ENCODE data around the gene ADM.

DNA sequence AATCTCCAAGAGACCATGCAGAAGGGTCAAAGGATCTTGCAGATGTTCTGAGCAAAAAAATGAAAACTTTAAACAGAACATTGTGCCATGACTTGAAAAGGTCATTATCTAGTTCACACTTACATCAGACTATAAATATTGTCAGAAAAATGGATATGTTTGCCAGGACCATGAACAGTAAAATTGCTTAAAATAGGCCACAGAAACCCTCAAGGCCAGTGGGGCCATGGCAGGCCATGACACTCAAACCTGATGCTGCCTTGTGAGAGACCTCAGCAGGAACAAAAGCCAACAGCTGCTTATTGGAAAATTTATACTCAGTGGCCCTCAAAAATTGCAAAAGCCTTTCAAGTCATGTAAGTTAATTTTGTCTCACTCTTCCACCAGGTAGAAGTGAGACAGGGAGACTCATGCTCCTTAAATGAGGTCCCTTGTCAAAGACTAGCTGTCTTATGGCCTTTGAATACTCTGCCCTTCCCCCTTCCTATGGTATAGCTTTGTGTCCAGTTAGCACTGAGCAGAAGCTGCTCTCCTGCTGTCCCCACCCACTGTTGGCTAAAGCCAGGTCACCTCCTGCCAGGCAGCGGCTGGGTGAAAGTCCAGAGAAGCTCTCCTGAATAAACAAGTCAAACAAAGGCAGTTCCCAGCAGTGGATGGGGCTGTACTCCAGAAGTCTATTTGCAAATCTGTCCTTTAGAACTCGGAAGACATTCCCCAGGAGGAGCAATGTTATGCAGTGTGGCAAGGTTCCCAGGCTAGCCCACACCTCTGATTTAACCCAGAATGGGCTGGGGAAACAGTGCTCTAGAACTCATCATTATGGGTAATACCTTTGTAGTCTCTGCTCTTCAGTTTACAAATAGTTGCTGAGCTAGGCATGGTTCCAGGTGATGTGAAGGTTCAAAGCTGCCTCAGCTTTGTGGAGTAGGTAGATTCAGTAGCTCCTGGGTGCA lies 21.4 kb downstream of the ADM start:
- TF ChIP-seq, protein P1, sequence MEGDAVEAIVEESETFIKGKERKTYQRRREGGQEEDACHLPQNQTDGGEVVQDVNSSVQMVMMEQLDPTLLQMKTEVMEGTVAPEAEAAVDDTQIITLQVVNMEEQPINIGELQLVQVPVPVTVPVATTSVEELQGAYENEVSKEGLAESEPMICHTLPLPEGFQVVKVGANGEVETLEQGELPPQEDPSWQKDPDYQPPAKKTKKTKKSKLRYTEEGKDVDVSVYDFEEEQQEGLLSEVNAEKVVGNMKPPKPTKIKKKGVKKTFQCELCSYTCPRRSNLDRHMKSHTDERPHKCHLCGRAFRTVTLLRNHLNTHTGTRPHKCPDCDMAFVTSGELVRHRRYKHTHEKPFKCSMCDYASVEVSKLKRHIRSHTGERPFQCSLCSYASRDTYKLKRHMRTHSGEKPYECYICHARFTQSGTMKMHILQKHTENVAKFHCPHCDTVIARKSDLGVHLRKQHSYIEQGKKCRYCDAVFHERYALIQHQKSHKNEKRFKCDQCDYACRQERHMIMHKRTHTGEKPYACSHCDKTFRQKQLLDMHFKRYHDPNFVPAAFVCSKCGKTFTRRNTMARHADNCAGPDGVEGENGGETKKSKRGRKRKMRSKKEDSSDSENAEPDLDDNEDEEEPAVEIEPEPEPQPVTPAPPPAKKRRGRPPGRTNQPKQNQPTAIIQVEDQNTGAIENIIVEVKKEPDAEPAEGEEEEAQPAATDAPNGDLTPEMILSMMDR (IDR thresholded peaks at IDR 0.05) = no peak
- no peak for TF ChIP-seq POLR2AphosphoS5 (IDR thresholded peaks at IDR 0.05; ENCODE audit: low read depth, low read length)
- no peak for TF ChIP-seq SIN3A (IDR thresholded peaks at IDR 0.05; ENCODE audit: borderline replicate concordance, insufficient read depth, low read depth, low read length)
- TF ChIP-seq, protein P2, sequence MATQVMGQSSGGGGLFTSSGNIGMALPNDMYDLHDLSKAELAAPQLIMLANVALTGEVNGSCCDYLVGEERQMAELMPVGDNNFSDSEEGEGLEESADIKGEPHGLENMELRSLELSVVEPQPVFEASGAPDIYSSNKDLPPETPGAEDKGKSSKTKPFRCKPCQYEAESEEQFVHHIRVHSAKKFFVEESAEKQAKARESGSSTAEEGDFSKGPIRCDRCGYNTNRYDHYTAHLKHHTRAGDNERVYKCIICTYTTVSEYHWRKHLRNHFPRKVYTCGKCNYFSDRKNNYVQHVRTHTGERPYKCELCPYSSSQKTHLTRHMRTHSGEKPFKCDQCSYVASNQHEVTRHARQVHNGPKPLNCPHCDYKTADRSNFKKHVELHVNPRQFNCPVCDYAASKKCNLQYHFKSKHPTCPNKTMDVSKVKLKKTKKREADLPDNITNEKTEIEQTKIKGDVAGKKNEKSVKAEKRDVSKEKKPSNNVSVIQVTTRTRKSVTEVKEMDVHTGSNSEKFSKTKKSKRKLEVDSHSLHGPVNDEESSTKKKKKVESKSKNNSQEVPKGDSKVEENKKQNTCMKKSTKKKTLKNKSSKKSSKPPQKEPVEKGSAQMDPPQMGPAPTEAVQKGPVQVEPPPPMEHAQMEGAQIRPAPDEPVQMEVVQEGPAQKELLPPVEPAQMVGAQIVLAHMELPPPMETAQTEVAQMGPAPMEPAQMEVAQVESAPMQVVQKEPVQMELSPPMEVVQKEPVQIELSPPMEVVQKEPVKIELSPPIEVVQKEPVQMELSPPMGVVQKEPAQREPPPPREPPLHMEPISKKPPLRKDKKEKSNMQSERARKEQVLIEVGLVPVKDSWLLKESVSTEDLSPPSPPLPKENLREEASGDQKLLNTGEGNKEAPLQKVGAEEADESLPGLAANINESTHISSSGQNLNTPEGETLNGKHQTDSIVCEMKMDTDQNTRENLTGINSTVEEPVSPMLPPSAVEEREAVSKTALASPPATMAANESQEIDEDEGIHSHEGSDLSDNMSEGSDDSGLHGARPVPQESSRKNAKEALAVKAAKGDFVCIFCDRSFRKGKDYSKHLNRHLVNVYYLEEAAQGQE (IDR thresholded peaks at IDR 0.05; ENCODE audit: insufficient read depth in 1 of 2, low read depth in 2 of 2, low read length in 1 of 2) = no peak
- TF ChIP-seq TCF7L2 (IDR thresholded peaks at IDR 0.05; ENCODE audit: low read depth, low read length) = no peak

Measured in Panc1 (cell line).